Measurements from ENCODE around the gene PDGFD. TPM values are rescaled to one million over a fixed set of nuclear protein-coding genes. Genes with fewer than 3 reads are reported as not detected.

Gene PDGFD
- total and polyA plus RNA-seq, 2 experiments from 2014 or later = 1.9 to 4.5 TPM

- Histone ChIP-seq H4K20me1 (replicated peaks; ENCODE audit: insufficient read depth) (no peaks in the 10 kb centered on the region), H3K27me3 (ENCODE audit: insufficient read depth) (no peaks in the 10 kb centered on the region), H3K36me3 (ENCODE audit: insufficient read depth) (no peaks in the 10 kb centered on the region), H3K9me2 (ENCODE audit: insufficient read depth) (no peaks in the 10 kb centered on the region; the same call in 1 of the 2 replicates), H2AFZ (no peak overlapping the region), H3K4me3 (no peak overlapping the region), H3K4me1 (ENCODE audit: insufficient read depth) (peaks cover 6% of the 10 kb centered on the region), H3K79me2 (replicated peaks; ENCODE audit: insufficient read depth) (no peaks in the 10 kb centered on the region), H3K4me2 (no peak overlapping the region), H3K27ac (ENCODE audit: low read depth) (no peak overlapping the region), H3F3A (replicated peaks; ENCODE audit: low read depth) (no peaks in the 10 kb centered on the region)
- no peaks in the 10 kb centered on the region for H3K27me3 Mint-ChIP-seq (ENCODE audit: insufficient read depth, low read depth, poor library complexity)
- TF ChIP-seq EZH2 (IDR thresholded peaks at IDR 0.05; ENCODE audit: low read depth, unreplicated experiment) = no peak
- no peak for TF ChIP-seq ZNF462 (CRISPR knock-in tag; IDR thresholded peaks at IDR 0.05)
- no peak for TF ChIP-seq ZNF114 (CRISPR knock-in tag; IDR thresholded peaks at IDR 0.05)
- no peak for TF ChIP-seq JUNB (IDR thresholded peaks at IDR 0.05; ENCODE audit: unreplicated experiment)
- no peak for TF ChIP-seq ETS1 (IDR thresholded peaks at IDR 0.05)
- TF ChIP-seq EZH2phosphoT487 (IDR thresholded peaks at IDR 0.05; ENCODE audit: unreplicated experiment) = no peak
- TF ChIP-seq STAT1 (IDR thresholded peaks at IDR 0.05; ENCODE audit: unreplicated experiment) = no peak
- TF ChIP-seq CREB1 (CRISPR knock-in tag; IDR thresholded peaks at IDR 0.05; ENCODE audit: low read depth) = no peak
- TF ChIP-seq CTCF (conservative IDR thresholded peaks at IDR 0.05; ENCODE audit: low read depth in 2 of 2) = no peak
- no peak for TF ChIP-seq ZNF331 (CRISPR knock-in tag; IDR thresholded peaks at IDR 0.05; ENCODE audit: low read depth)
- TF ChIP-seq REST (IDR thresholded peaks at IDR 0.05; ENCODE audit: unreplicated experiment) = no peak
- no peak for TF ChIP-seq NANOG (IDR thresholded peaks at IDR 0.05; ENCODE audit: borderline replicate concordance)
- no peaks in the 10 kb centered on the region for H3K9me3 Mint-ChIP-seq
- H3K27ac Mint-ChIP-seq = no peak overlapping the region
- no peaks in the 10 kb centered on the region for H3K36me3 Mint-ChIP-seq (ENCODE audit: low read depth)
- ATAC-seq (no peak), DNase-seq (ENCODE audit: low spot score) (no peak)
- no peak overlapping the region for H3K4me3 Mint-ChIP-seq
- peaks cover 14% of the 10 kb centered on the region for H3K4me1 Mint-ChIP-seq
Measured at GRCh38 chr11:104061853-104062521, 102.0 kb downstream of the PDGFD start.
